Renal pelvis (tissue), 4 donors: ENCODE results near the gene GPC3. TPM values are rescaled to one million over a fixed set of nuclear protein-coding genes. Genes with fewer than 3 reads are reported as not detected.

Experiments used
- DNase-seq: peaks from one replicate; pipeline ENCODE4 v3.0.0-alpha.2; 2013
- polyA plus RNA-seq, 3 donors: library from polyadenylated mRNA; unstranded; fragments of 120-200 nt; gene quantifications; one replicate each; pipeline ENCODE4 v1.2.1, GENCODE V29; 2013; ENCODE audit not compliant: insufficient read length in 3 of 3

The GPC3 gene
- polyA plus RNA-seq, 3 donors, result 934 to 1,259 (median 988) TPM

GRCh38 chrX:133575501-133576136, 409.8 kb downstream of the GPC3 start:
- DNase-seq, result no peak

GRCh38 chrX:133574716-133575115, 410.7 kb downstream of the GPC3 start:
- DNase-seq, result no peak

- DNase-seq, result no peak
Measured at GRCh38 chrX:133570549-133570948, 414.8 kb downstream of the GPC3 start.

- DNase-seq, result no peak
Measured at GRCh38 chrX:133569217-133569616, 416.2 kb downstream of the GPC3 start.

GRCh38 chrX:133568109-133568508, 417.3 kb downstream of the GPC3 start:
- no peak for DNase-seq

GRCh38 chrX:133566876-133567275, 418.5 kb downstream of the GPC3 start:
- no peak for DNase-seq

GRCh38 chrX:133563705-133564104, 421.7 kb downstream of the GPC3 start:
- no peak for DNase-seq

- no peak for DNase-seq
Measured at GRCh38 chrX:133561251-133561650, 424.1 kb downstream of the GPC3 start.

- DNase-seq, result no peak
Measured at GRCh38 chrX:133559909-133560308, 425.5 kb downstream of the GPC3 start.

GRCh38 chrX:133555782-133556458, 429.5 kb downstream of the GPC3 start:
- no peak for DNase-seq

GRCh38 chrX:133550665-133551485, 434.5 kb downstream of the GPC3 start:
- DNase-seq, result no peak

- no peak for DNase-seq
Measured at GRCh38 chrX:133549295-133549933, 436.0 kb downstream of the GPC3 start.

- DNase-seq, result no peak
Measured at GRCh38 chrX:133546441-133546840, 439.0 kb downstream of the GPC3 start.

- no peak for DNase-seq
Measured at GRCh38 chrX:133544778-133545177, 440.6 kb downstream of the GPC3 start.

GRCh38 chrX:133544115-133544514, 441.3 kb downstream of the GPC3 start:
- DNase-seq, result no peak

- no peak for DNase-seq
Measured at GRCh38 chrX:133543654-133544053, 441.7 kb downstream of the GPC3 start.

GRCh38 chrX:133542476-133542875, 442.9 kb downstream of the GPC3 start:
- DNase-seq, result no peak

- no peak for DNase-seq
Measured at GRCh38 chrX:133541021-133541420, 444.4 kb downstream of the GPC3 start.

GRCh38 chrX:133538148-133538547, 447.2 kb downstream of the GPC3 start:
- no peak for DNase-seq

GRCh38 chrX:133537142-133537541, 448.3 kb downstream of the GPC3 start:
- DNase-seq, result no peak

GRCh38 chrX:133535066-133535465, 450.3 kb downstream of the GPC3 start:
- DNase-seq, result no peak

- DNase-seq, result no peak
Measured at GRCh38 chrX:133534172-133534571, 451.2 kb downstream of the GPC3 start.
